Type B pancreatic cell (in vitro differentiated cells): ENCODE data around the gene PHF2. TPM values are rescaled to one million over a fixed set of nuclear protein-coding genes. Genes with fewer than 3 reads are reported as not detected.

ENCODE experiments used
- DNase-seq: peaks from one replicate; pipeline ENCODE4 v3.0.0; 2021; ENCODE audit warnings: mixed read lengths; ENCODE audit not compliant: unreplicated experiment; ENCODE audit errors: extremely low spot score
- H3K27ac Mint-ChIP-seq: 2 replicates; pipeline ENCODE4 v1.8.0; 2021; ENCODE audit warnings: mild to moderate bottlenecking, mixed read lengths
- H3K27me3 Mint-ChIP-seq: 2 replicates; pipeline ENCODE4 v1.8.0; 2021; ENCODE audit warnings: mixed read lengths
- H3K36me3 Mint-ChIP-seq: 2 replicates; pipeline ENCODE4 v1.8.0; 2021; ENCODE audit warnings: mixed read lengths
- H3K4me1 Mint-ChIP-seq: one replicate; pipeline ENCODE4 v1.8.0; 2021; ENCODE audit warnings: mixed read lengths; ENCODE audit not compliant: unreplicated experiment
- H3K4me3 Mint-ChIP-seq: 2 replicates; pipeline ENCODE4 v1.8.0; 2021; ENCODE audit warnings: mild to moderate bottlenecking, mixed read lengths
- H3K9me3 Mint-ChIP-seq: 2 replicates; pipeline ENCODE4 v1.8.0; 2021; ENCODE audit warnings: mixed read lengths
- CTCF ChIP-seq: fragments of 200-600 bp; sonication (generic); conservative IDR thresholded peaks from 2 replicates; pipeline ENCODE4 v1.5.0; 2021; ENCODE audit warnings: antibody characterized with exemption, mild to moderate bottlenecking
- total RNA-seq: library from RNA; stranded (reverse); gene quantifications from 2 replicates; pipeline ENCODE4 v1.2.1, GENCODE V29; 2021; ENCODE audit warnings: low replicate concordance

The PHF2 gene
- total RNA-seq, 1 donor from 2014 or later = 34.7 TPM

DNA sequence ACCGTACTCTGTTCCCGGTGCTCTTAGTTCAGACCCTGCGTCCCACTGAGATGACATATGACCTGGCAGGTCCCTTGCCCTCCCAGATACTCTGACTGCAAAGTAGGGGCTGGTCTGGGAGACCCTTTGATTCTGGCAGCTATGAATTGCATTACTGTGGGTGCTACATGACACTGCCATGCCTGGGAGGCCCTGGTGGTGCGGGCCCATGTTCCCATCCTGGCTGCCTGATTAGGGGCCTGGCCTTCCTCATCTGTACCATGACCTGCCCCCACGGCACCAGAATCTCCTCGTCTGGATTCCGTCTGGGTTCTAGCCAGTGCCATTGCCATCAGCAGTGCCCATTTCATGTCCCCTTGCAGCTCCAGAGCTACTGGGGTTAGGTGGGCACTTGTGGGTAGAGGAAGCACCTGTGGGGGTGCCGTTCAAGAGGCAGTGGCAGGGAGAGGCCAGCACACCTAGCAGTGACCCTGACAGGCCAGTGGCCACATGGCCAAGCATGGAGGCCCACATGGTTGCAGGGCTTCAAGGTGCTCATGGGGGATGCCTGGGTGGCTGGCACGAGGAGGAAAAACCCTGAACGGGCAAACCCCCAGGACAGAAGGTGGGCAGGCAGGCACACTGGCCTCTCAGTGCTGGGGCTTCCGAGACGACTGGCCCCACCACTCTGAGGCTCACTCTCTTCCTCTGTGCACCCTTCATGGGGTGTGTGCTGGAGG lies 69.7 kb downstream of the PHF2 start:
- Mint-ChIP-seq H3K9me3 (no peaks in the 10 kb centered on the region), H3K4me3 (no peak overlapping the region), H3K4me1 (no peaks in the 10 kb centered on the region), H3K36me3 (peaks cover 10% of the 10 kb centered on the region), H3K27ac (no peak overlapping the region), H3K27me3 (no peaks in the 10 kb centered on the region)
- peak; percentile 55 for DNase-seq
- TF ChIP-seq CTCF = no peak

DNA sequence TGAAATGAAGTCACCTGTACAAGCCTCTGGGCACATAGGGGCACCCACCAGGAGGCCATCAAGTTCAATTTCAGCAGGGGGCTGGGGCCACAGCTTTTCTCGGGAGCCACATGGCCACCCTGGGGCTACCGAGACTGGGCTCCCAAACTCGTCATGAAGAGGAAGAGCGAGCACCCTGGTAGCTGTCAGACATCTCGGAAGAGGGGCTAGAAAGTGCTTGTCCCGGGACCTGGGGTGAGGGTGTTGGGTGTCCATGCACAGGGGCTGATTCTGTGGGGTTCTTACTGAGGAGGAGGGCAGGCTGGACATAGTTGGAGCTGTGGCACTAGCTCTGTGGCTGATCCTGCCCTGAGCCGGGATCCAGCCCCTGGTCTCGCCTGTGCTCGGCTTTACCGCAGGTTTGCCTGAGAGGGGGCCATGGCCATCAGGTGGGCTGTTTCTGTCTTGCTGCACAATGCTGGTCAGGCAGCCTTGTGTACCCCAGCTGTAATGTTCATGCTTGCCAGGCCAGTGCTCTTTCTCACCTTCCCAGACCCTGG lies 70.3 kb downstream of the PHF2 start:
- H3K9me3 Mint-ChIP-seq = no peaks in the 10 kb centered on the region
- DNase-seq = peak; percentile 50
- no peaks in the 10 kb centered on the region for H3K4me1 Mint-ChIP-seq
- peaks cover 9% of the 10 kb centered on the region for H3K36me3 Mint-ChIP-seq
- H3K27me3 Mint-ChIP-seq = no peaks in the 10 kb centered on the region
- H3K4me3 Mint-ChIP-seq = no peak overlapping the region
- H3K27ac Mint-ChIP-seq = no peak overlapping the region
- no peak for TF ChIP-seq CTCF

GRCh38 chr9:93648181-93648580 lies 71.8 kb downstream of the PHF2 start:
- Mint-ChIP-seq H3K9me3 (no peaks in the 10 kb centered on the region), H3K27ac (no peak overlapping the region), H3K27me3 (no peaks in the 10 kb centered on the region), H3K36me3 (peaks cover 10% of the 10 kb centered on the region), H3K4me3 (no peak overlapping the region), H3K4me1 (no peaks in the 10 kb centered on the region)
- no peak for TF ChIP-seq CTCF
- DNase-seq = no peak

- peak; percentile 51 for DNase-seq
- peaks cover 5% of the 10 kb centered on the region for H3K36me3 Mint-ChIP-seq
- H3K4me3 Mint-ChIP-seq = no peak overlapping the region
- no peak for TF ChIP-seq CTCF
- H3K9me3 Mint-ChIP-seq = no peaks in the 10 kb centered on the region
- H3K27ac Mint-ChIP-seq = no peak overlapping the region
- H3K27me3 Mint-ChIP-seq = no peaks in the 10 kb centered on the region
- no peaks in the 10 kb centered on the region for H3K4me1 Mint-ChIP-seq
Observed at GRCh38 chr9:93648836-93649235, 72.5 kb downstream of the PHF2 start.

DNA sequence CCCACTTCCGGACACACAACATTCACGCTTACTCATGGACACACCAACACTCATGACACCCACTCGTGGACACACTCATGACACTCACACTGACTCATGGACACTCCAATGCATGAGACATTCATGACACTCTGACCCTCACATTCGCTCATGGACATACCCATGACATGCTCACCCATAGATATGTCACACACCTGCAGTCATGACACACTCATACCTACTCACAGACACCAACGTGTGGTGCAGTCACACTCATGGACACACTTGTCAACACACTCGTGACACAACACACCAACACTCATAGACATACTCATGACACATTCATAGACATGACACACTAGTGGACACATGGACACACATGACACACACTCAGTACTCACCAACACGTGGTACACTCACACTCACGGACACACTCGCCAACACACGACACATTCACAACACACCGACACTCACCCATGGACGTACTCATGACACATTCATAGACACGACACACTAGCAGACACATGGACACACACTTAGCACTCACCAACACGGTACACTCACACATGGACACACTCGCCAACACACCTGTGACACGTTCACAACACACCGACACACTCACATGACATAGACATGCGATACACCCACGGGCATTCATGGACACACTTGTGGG lies 73.4 kb downstream of the PHF2 start:
- H3K27ac Mint-ChIP-seq = no peak overlapping the region
- no peak overlapping the region for H3K4me3 Mint-ChIP-seq
- no peaks in the 10 kb centered on the region for H3K27me3 Mint-ChIP-seq
- no peaks in the 10 kb centered on the region for H3K4me1 Mint-ChIP-seq
- H3K9me3 Mint-ChIP-seq = no peaks in the 10 kb centered on the region
- TF ChIP-seq CTCF = no peak
- DNase-seq = peak; percentile 31
- H3K36me3 Mint-ChIP-seq = peaks cover 5% of the 10 kb centered on the region
